Gastrocnemius medialis (tissue), 4 donors: ENCODE measurements around the gene SASH1. TPM values are rescaled to one million over a fixed set of nuclear protein-coding genes. Genes with fewer than 3 reads are reported as not detected.
"Not testable (repeated sequence)": the region's sequence is repeated elsewhere in the genome, so short reads cannot be mapped to it uniquely, and the experiment has no call there.

Source experiments
- ATAC-seq, 2 donors: fragments of 150-250 bp; one replicate each; pipeline ENCODE4 v1.9.1; 2016
- DNase-seq, 2 donors: peaks; one replicate each; pipeline ENCODE4 v3.0.0-alpha.2; 2019
- H3K27ac ChIP-seq, 4 donors: fragments of 200-600 bp; sonication (generic); 1 replicate in 1 of 4; 2 replicates in 3 of 4; pipeline ENCODE4 v1.5.1; 2016 to 2018; ENCODE audit warnings: mild to moderate bottlenecking in 2 of 4, moderate library complexity in 1 of 4
- H3K27me3 ChIP-seq, 3 donors: fragments of 200-600 bp; sonication (generic) in 2 of 3; 1 replicate in 1 of 3; 2 replicates in 2 of 3; pipeline versions ENCODE4 v1.5.1 to v1.6.0; 2016 to 2019; ENCODE audit warnings: mild to moderate bottlenecking in 1 of 3, moderate library complexity in 1 of 3
- H3K36me3 ChIP-seq, 2 donors: fragments of 200-600 bp; sonication (generic) in 1 of 2; one replicate each; pipeline ENCODE4 v1.5.1; 2017 to 2018
- H3K4me1 ChIP-seq, 2 donors: fragments of 200-600 bp; sonication (generic) in 1 of 2; one replicate each; pipeline ENCODE4 v1.5.1; 2016 to 2017; ENCODE audit warnings: mild to moderate bottlenecking in 2 of 2
- H3K4me3 ChIP-seq, 4 donors: fragments of 200-600 bp; sonication (generic) in 3 of 4; 1 replicate in 1 of 4; 2 replicates in 3 of 4; pipeline ENCODE4 v1.5.1; 2016 to 2019; ENCODE audit warnings: mild to moderate bottlenecking in 2 of 4
- H3K9me3 ChIP-seq, 3 donors: fragments of 200-600 bp; sonication (generic) in 2 of 3; 1 replicate in 1 of 3; 2 replicates in 2 of 3; pipeline ENCODE4 v1.5.1; 2016 to 2019
- POLR2A ChIP-seq, 2 donors: fragments of 450-650 bp; IDR thresholded peaks; one replicate each; pipeline ENCODE4 v1.6.1; 2017; ENCODE audit warnings: antibody characterized with exemption in 2 of 2, mild to moderate bottlenecking in 2 of 2, moderate library complexity in 2 of 2
- in situ Hi-C, 4 donors: fragments of 200-750 bp; cut with MboI; loops; one replicate each; pipeline versions ENCODE4 v1.15.0 to v1.8.0; 2017; ENCODE audit warnings: low sequenced_read_pairs in 4 of 4
- intact Hi-C: fragments of 100-400 bp; cut with DNase I; formaldehyde crosslinking; loops from one replicate; pipeline ENCODE4 v1.15.1; 2023; ENCODE audit warnings: low total_unique reads
- total RNA-seq, 4 donors: library from RNA; depleted of rRNA; stranded (reverse); fragments of >200 nt; gene quantifications; one replicate each; pipeline versions ENCODE4 v1.1.0 to v1.2.3, GENCODE V29; 2016
- TF ChIP-seq, protein P1 (sequence below), 5 experiments: fragments of 450-650 bp in 3 of 5; fragments of 200-600 bp in 2 of 5; sonication (generic) in 2 of 5; IDR thresholded peaks in 4 of 5; conservative IDR thresholded peaks in 1 of 5; 1 replicate in 4 of 5; 2 replicates in 1 of 5; pipeline ENCODE4 v1.5.1; 2016 to 2019; ENCODE audit warnings: antibody characterized with exemption in 5 of 5, mild to moderate bottlenecking in 3 of 5, moderate library complexity in 3 of 5

SASH1 gene
- total RNA-seq, 4 donors from 2014 or later = 28.2 to 42.4 (median 35.4) TPM

GRCh38 chr6:148385379-148385778, 42.7 kb downstream of the SASH1 start:
- in situ Hi-C loops = no loop called here
- H3K27ac ChIP-seq = peak overlapping the region in 2 of 4 donors; percentile 22 to 36
- no peaks in the 10 kb centered on the region for H3K36me3 ChIP-seq
- ATAC-seq = no peak
- H3K4me1 ChIP-seq = peaks cover 8 to 11% of the 10 kb centered on the region in 2 donors
- TF ChIP-seq POLR2A (IDR thresholded peaks at IDR 0.05) = no peak
- no peak for DNase-seq
- H3K9me3 ChIP-seq = no peaks in the 10 kb centered on the region
- no peak overlapping the region for H3K4me3 ChIP-seq
- intact Hi-C loops = no loop called here
- no peaks in the 10 kb centered on the region for H3K27me3 ChIP-seq

GRCh38 chr6:148388521-148388920, 45.9 kb downstream of the SASH1 start:
- TF ChIP-seq, protein P1, sequence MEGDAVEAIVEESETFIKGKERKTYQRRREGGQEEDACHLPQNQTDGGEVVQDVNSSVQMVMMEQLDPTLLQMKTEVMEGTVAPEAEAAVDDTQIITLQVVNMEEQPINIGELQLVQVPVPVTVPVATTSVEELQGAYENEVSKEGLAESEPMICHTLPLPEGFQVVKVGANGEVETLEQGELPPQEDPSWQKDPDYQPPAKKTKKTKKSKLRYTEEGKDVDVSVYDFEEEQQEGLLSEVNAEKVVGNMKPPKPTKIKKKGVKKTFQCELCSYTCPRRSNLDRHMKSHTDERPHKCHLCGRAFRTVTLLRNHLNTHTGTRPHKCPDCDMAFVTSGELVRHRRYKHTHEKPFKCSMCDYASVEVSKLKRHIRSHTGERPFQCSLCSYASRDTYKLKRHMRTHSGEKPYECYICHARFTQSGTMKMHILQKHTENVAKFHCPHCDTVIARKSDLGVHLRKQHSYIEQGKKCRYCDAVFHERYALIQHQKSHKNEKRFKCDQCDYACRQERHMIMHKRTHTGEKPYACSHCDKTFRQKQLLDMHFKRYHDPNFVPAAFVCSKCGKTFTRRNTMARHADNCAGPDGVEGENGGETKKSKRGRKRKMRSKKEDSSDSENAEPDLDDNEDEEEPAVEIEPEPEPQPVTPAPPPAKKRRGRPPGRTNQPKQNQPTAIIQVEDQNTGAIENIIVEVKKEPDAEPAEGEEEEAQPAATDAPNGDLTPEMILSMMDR (IDR thresholded peaks at IDR 0.05 in 4 of 5, conservative IDR thresholded peaks at IDR 0.05 in 1 of 5) = no peak
- TF ChIP-seq POLR2A (IDR thresholded peaks at IDR 0.05) = no peak
- H3K27me3 ChIP-seq = no peaks in the 10 kb centered on the region
- no peak overlapping the region for H3K27ac ChIP-seq
- DNase-seq = no peak
- intact Hi-C loops (no loop called here), in situ Hi-C loops (no loop called here)
- H3K4me1 ChIP-seq = no peaks in the 10 kb centered on the region
- H3K36me3 ChIP-seq = no peaks in the 10 kb centered on the region
- H3K9me3 ChIP-seq = no peaks in the 10 kb centered on the region
- no peak for ATAC-seq
- no peak overlapping the region for H3K4me3 ChIP-seq

GRCh38 chr6:148389086-148389485, 46.4 kb downstream of the SASH1 start:
- DNase-seq (no peak), ATAC-seq (no peak)
- Histone ChIP-seq H3K9me3 (no peaks in the 10 kb centered on the region), H3K36me3 (no peaks in the 10 kb centered on the region), H3K27me3 (no peaks in the 10 kb centered on the region), H3K4me1 (peaks cover 0 to 2% of the 10 kb centered on the region in 2 donors), H3K27ac (no peak overlapping the region), H3K4me3 (no peak overlapping the region)
- intact Hi-C loops (no loop called here), in situ Hi-C loops (no loop called here)
- TF ChIP-seq POLR2A (IDR thresholded peaks at IDR 0.05) = no peak

- DNase-seq (no peak), ATAC-seq (no peak)
- no peak overlapping the region for H3K27ac ChIP-seq
- no peak overlapping the region for H3K4me3 ChIP-seq
- TF ChIP-seq, protein P1 (IDR thresholded peaks at IDR 0.05 in 4 of 5, conservative IDR thresholded peaks at IDR 0.05 in 1 of 5) = no peak
- no peak for TF ChIP-seq POLR2A (IDR thresholded peaks at IDR 0.05)
- H3K9me3 ChIP-seq = no peaks in the 10 kb centered on the region
- H3K36me3 ChIP-seq = no peaks in the 10 kb centered on the region
- no peaks in the 10 kb centered on the region for H3K27me3 ChIP-seq
- H3K4me1 ChIP-seq = peaks cover 6 to 9% of the 10 kb centered on the region in 2 donors
- in situ Hi-C loops (no loop called here), intact Hi-C loops (no loop called here)
Measured at GRCh38 chr6:148389917-148390316, 47.3 kb downstream of the SASH1 start.

DNA sequence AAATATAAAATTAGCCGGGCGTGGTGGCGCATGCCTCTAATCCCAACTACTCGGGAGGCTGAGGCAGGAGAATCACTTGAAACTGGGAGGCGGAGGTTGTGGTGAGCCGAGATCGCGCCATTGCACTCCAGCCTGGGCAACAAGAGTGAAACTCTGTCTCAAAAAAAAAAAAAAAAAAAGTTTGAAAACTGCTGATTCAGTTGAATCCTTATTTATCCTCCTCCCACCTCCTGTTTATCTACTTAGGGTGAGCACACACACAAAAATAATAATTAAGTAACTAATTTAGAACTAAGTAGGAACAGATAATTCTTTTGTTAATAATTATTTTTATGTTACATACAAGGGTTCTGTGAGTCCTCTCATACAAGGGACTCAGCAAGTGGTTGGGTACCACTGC, 49.5 kb downstream of the SASH1 start:
- H3K27ac ChIP-seq, H3K4me3 ChIP-seq, H3K36me3 ChIP-seq, in situ Hi-C loops, ATAC-seq, H3K9me3 ChIP-seq, DNase-seq, H3K27me3 ChIP-seq, intact Hi-C loops: not testable (repeated sequence)
- peaks cover 12 to 24% of the 10 kb centered on the region in 2 donors for H3K4me1 ChIP-seq

DNA sequence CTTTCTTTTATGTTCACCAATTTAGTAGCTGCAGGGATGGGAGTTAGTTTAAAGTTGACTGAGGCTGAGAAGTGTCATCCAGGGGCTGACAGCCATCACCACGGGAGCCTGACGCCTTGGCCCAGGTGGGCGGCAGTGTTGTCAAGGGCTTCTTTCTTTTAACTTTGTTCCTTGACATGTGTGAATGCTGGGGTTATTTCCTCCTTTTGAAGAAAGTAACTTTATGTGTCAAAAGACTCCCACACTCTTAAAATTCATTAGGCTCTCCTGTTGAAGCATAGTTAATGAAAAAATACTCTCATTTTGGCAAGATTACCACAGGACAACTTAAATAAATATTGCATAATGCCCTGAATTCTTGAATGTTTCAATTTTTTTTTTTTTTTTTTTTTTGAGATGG, 50.0 kb downstream of the SASH1 start:
- TF ChIP-seq POLR2A (IDR thresholded peaks at IDR 0.05) = no peak
- TF ChIP-seq, protein P1 (IDR thresholded peaks at IDR 0.05 in 4 of 5, conservative IDR thresholded peaks at IDR 0.05 in 1 of 5) = no peak
- Histone ChIP-seq H3K36me3 (no peaks in the 10 kb centered on the region), H3K27me3 (no peaks in the 10 kb centered on the region), H3K4me3 (no peak overlapping the region), H3K4me1 (peaks cover 12 to 24% of the 10 kb centered on the region in 2 donors), H3K27ac (peak overlapping the region in 1 of 4 donors; percentile 36), H3K9me3 (no peaks in the 10 kb centered on the region)
- ATAC-seq (no peak), DNase-seq (no peak)
- in situ Hi-C loops (no loop called here), intact Hi-C loops (no loop called here)
